NCI-H1436 treated with DMSO at 0.1 percent for 48 hours (cell line): ENCODE measurements around the gene SPRED2.
"Not testable (repeated sequence)": the region's sequence is repeated elsewhere in the genome, so short reads cannot be mapped to it uniquely, and the experiment has no call there.

Experiments used
- DNase-seq: peaks from one replicate; lab custom pipeline; 2025; lab: John Stamatoyannopoulos, UW

The SPRED2 gene

DNA sequence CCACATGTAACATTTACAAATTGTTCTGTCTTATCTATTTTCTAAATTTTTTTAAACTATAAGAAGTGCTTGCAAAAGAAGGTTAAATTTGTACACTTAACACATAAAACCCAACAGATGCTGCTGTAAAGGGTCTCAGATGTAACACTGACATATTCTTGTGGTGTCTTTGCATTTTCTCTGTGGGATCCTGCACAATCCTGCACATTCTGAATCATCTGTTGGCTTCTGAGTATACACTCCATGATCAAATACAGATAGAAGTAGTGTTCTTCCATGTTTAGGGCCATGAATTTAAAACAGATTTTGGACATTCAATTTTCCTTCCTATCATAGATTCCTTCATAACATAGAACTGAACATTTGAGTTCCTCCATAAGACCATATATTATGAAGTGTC lies 89.0 kb downstream of the SPRED2 start:
- no peak for DNase-seq

DNA sequence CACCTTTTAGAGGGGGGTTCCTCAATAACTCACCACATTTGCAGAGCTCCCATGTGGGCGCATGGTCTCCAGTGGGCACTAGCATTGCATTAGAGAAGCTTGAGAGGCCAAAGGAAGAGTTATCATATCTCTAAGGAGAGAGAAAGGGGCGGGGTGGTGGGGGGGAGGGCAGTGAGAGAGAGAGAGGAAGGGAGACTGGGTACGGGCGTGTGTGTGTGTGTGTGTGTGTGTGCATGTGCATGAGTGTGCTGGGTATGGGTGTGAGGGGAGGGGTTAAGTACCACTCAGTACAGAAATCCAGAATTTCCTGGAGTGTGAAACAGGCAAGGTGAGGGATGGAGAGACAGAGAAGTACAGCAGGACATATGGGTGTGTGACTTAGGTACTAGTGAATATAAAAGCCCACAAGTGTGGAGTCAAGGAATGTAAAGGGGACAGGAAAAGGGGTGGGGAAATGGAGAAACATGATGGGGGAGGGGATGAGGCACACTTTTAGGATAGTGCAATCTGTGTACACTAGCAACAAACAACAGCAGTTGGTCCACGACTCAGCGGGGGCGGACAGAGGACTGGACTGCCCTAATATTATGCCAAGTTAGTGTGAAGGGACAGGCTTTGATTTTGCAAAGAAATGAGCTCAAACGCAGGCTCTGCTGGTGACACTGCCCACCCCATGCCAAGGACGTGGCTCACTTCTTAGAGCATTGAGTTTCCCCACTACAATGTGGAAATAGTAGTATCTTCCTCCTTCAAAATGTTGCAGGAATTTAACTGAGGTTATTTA lies 91.3 kb downstream of the SPRED2 start:
- DNase-seq: no peak

DNA sequence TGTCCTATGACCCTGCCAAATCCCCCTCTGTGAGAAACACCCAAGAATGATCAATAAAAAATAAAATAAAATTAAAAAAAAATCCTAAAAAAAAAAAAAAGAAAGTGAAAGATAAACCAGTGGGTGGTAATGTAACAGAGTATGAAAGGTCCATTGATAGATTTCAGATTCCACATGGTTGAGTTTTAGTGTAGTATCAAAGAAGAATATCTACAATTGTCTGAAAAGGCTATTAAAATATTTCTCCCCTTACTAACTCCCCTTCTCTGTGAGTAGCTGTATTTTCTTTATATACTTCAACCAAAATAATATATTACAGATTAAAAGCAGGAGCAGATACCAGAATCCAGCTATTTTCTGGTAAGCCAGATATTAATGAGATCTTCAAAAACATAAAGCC lies 92.8 kb downstream of the SPRED2 start:
- no peak for DNase-seq

DNA sequence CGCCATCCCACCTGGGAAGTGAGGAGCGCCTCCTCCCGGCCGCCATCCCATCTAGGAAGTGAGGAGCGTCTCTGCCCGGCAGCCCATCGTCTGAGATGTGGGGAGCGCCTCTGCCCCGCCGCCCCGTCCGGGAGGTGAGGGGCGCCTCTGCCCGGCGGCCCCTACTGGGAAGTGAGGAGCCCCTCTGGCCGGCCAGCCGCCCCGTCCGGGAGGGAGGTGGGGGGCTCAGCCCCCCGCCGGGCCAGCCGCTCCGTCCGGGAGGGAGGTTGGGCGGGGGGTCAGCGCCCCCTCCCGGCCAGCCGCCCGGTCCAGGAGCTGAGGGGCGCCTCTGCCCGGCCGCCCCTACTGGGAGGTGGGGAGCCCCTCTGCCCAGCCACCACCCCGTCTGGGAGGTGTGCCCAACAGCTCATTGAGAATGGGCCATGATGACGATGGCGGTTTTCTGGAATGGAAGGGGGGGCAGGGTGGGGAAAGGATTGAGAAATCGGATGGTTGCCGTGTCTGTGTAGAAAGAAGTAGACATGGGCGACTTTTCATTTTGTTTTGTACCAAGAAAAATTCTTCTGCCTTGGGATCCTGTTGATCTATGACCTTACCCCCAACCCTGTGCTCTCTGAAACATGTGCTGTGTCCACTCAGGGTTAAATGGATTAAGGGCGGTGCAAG lies 93.4 kb downstream of the SPRED2 start:
- DNase-seq: not testable (repeated sequence)

DNA sequence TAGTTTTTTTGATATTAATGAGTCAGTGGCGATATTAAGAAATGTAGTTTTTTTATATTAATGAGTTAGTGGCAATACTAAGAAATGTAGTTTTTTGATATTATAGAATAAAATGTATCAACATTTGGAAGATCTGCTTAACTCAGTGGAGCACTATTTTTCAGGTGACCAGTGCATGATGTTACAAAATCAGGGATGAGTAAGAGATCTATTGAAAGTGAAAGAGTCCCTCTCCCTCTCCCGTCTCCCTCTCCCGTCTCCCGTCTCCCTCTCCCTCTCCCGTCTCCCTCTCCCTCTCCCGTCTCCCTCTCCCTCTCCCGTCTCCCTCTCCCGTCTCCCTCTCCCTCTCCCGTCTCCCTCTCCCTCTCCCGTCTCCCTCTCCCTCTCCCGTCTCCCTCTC lies 94.5 kb downstream of the SPRED2 start:
- DNase-seq: not testable (repeated sequence)

DNA sequence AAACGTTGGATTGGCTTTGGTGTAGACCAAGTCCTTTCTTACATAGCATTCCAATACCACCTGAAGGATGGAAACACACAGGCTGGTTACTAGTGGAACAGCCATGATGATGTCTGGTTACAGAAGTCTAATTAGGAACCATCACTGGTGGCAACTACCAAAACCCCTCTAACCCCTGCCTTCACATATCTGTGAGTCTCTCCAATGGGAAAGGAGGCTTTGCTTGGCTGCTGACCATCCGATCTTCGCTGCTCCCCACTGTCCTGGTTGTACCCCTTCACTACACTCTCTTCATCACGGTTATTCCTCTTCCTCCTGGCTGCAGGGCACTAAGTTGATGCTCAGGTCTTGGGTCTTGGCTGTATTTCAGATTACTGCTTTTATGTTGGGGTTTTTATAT lies 97.7 kb downstream of the SPRED2 start:
- DNase-seq: no peak

DNA sequence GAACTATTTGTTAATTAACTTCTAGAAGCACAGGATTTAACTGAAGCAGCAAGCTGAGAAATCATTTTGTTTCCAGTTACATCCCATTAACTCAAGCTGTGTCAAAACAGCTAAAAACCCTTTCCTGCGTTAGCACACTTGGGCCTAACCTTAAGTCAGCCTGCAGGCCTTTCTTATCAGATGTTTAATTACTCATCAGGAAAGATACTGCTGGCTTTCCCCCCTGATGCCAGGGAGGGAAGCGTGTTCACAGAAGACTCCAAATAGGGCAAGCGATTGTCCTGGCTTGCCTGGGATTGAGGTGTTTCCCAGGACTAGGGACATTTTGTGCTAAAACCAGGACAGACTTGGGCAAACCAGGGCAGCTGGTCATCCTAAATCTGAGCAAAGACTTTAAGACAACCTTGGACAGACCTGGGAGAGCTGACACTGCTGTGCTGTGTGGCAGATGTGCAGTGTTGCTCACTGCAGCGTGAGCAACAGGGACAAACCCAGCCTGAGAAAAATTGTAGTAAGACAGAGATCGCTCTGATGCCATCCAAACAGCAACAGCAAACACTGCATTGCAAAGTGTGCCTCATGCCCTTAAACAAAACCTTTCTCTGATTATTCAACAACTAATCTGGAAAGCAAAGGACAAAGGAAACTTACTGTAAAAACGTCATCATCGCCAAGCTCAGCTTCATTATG lies 100.9 kb downstream of the SPRED2 start:
- DNase-seq: no peak

DNA sequence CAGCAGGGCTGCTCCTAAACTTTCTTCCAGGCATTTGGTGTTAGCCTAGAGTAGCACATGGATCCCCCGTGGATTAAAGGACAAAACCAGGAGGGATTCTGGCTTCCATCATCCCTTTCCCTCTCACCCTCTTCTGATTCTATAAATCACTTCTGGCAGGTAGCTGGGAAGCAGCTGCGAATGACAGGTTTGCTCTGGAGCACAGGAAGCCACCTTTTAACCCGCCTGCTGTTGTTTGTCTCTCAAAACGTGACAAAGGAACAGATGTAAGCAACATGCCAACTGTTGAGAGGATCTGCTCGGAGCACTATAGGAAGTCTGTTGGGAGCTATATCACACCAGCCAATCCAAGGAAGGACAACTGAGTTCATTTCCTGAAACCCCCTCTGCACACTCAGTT lies 102.9 kb downstream of the SPRED2 start:
- no peak for DNase-seq

DNA sequence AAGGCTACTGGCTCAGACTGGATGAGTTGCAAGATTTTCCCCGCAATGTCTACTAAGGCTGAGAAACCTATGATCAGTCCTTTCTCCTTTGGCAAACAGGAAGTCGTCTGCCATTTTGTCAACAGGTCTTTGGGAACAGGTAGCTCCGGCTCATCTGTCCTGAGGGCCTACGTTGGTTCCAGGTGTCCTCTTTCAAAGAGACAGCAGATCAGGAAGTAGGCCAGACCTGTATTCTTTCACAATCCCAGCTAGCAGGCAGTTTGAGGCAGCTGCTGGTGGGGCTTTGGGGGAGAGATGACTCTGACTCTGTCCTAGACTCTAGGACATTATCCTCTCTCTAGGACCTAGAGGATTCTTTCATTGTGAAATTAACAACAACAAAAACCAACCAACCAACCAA lies 106.1 kb downstream of the SPRED2 start:
- no peak for DNase-seq

DNA sequence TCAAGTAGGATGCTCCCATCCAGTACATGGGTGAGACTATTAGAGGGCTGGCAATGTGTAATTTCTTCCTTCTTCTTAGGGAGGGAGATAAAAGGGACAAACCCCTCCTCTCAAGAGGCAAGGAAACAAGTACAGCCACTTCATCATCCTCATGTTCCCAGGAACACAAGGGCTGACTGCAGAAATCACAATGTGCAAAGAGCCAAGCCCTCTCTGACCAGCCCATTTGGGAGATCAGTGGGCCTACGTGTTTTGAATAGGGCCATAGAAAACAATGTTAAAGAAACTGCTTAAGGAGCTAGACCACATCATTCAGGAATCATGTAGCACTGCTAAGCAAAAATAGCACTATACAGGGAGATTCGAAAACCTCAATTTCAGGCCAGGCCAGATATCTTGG lies 107.3 kb downstream of the SPRED2 start:
- no peak for DNase-seq

DNA sequence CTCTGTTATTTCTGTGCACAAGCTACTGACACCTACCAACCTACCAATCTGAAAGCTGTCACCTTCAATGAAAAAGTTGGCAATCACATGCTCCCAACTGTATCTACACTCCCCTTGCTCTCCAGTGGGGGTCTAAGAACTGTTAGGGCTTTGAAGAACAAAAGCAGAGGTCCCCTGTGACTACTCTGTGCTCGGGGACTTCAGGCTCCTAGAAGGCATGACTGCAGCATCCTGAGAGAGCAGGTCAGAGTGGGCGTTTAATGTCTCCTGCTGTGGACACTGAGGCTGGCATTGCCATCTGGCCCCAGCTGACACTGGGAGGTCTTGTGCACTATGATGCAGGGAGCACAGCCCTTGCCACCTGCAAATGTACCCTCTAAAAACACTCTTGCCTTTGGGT lies 111.5 kb downstream of the SPRED2 start:
- DNase-seq: no peak

DNA sequence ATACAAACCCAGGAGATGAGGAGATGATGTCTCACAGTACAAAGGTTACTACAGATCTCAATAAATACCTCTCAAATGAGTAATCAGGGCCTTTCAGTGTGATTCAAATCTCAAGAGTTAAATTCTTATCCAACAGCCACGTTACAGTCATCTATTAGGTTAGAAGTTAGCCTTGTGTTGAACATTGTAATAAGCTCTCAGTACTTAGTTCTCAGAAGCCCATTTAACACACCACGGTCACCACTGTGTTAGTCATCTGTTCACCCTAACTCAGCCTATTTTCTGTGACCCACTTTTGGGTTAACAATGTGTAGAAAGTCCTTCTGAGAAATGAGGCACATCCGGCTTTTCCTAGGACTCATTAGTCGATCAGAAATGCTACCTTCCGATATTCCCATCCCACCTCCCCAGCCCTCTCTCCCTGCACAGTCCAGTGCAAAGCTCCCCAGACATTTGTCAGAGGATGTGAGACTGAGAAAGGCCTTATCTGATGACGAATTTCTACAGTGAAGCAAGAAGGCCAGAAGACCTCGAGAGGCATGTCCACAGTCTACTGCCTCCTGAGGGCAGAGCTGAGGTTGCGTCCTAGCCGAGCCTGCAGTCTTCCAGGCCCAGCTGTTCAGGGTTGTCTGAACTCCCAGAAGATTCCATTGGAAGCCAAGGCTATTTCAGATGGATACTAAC lies 112.2 kb downstream of the SPRED2 start:
- DNase-seq: no peak

DNA sequence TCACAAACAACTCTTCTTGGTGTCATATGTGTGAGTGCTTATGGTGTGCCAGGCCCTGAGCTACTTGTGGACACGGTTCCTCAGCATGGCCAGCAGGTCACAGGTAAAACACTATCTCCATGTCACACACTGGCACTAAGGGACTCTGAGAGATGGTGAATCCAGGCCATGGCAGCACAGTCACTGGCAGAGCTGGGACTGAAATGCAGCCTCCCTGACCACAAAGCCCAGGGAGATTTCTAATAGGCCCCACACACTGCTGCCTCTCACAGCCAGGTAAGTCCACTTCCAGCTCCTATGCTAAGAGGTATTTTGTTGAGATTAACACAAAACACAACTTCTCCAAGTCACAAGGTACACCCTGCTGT lies 112.7 kb downstream of the SPRED2 start:
- no peak for DNase-seq

DNA sequence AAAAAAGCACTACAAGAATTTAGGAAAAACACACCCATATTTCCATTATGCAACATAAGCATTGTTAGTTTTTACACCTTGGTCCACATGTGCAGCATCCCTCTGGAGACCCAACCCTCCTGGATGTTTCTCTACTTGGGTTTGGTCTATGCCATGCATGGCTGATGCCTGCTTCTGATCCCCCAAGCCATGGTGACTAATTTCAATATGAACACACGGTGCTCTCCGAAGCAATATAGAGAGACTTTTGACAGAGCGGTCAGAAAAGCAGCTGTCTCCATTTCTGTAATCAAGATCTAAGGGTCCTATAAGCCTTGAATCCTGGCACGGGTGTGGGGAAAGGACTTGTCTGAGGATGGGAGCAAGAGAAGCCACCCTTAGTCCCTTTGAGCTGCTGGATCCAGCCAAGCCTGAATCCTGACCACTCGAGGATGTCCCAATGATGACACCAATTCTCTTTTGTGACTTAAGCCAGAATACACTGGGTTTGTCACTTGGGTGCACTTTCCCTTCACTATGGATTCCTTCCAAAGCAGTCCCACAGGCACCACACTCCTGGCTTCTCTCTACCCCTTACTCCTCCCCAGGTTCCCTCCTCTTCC lies 113.2 kb downstream of the SPRED2 start:
- DNase-seq: no peak

DNA sequence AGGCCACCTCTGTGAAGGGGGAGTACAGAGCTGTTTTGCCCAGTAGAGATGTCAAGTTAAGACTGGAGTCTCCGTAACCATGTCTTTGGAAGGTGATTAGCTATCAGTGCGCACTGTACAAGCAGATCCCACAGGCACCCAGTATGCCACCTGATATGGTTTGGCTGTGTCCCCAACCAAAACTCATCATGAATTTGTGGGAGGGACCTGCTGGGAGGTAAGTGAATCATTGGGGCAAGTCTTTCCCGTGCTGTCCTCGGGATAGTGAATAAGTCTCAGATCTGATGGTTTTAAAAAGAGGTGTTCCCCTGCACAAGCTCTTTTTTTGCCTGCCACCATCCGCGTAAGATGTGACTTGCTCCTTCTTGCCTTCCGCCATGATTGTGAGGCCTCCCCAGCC lies 114.6 kb downstream of the SPRED2 start:
- DNase-seq: no peak

DNA sequence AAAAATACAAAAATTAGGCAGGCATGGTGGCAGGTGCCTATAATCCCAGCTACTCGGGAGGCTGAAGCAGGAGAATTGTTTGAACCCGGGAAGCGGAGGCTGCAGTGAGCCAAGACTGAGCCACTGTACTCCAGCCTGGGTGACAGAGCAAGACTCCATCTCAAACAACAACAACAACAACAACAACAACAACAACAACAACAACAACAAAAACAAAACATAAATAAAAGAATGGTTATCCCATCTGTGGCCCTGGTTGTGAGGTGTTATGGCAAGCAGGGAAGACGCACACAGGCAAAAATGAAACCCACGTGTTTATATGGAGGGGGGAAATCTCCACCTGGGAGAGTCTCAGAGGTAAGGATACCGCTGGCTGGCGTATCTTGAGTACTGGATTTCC lies 115.0 kb downstream of the SPRED2 start:
- DNase-seq: not testable (repeated sequence)

DNA sequence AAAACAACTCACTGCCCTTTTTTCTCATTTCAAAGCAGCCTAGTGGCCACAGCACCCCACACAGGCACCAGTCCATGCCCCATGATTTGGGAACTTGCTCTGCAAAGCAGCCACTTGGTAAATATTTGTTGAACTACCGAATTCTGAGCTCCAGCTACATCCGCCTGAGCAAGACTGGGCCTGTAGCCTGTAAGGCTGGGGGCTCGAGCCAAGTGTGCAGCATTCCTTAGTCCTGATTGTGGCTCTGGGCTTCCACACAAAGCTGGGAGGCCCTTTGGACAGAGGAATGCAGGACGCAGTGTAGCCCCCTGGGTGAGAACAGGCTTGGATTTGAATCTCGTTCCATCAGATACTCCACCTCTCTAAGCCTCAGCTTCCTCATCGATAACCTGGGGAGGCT lies 116.3 kb downstream of the SPRED2 start:
- no peak for DNase-seq

DNA sequence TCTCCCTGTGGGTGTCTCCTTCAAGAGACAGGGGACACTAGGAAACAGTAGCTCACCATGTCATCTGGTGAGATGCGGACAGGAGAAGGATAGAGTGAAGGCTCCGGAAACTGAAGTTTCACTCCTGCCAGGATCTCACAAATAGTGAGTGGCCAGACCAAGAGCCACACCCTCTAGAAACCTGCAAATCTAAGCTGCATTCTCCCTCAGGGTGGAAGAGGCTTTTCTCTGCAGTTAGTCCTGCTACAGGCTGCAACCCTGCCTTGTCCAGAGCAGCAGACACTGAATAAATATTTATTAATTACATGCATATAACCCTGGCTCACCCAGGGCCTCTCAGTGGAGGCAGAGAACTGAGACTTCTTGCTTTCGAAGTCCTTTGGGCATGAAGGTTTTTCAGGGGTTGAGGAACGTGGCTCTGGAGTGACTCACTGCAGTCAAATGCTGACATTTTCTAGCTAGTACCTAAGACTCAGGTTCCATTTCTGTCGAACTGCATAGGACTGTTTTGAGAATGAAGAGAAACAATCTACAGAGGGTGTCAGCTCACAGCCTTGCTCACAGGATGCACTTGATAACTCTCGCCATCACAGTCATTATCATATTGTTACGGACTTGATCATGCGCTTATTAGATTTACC lies 117.5 kb downstream of the SPRED2 start:
- no peak for DNase-seq

DNA sequence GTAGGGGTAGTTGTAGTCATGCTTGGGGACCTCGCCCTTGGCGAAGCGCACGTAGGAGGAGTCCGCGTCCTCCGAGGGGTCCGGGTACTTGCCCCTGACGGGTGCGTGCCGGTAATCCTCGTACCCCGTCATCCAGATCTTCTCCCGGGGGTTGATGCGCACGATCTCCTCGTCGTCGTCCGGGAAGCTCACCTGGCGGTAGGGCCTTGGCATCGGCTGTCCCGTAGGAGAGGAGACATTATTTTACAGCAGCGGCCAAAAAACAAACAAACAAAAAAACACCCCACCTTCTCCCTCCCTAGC lies 118.5 kb downstream of the SPRED2 start:
- no peak for DNase-seq

DNA sequence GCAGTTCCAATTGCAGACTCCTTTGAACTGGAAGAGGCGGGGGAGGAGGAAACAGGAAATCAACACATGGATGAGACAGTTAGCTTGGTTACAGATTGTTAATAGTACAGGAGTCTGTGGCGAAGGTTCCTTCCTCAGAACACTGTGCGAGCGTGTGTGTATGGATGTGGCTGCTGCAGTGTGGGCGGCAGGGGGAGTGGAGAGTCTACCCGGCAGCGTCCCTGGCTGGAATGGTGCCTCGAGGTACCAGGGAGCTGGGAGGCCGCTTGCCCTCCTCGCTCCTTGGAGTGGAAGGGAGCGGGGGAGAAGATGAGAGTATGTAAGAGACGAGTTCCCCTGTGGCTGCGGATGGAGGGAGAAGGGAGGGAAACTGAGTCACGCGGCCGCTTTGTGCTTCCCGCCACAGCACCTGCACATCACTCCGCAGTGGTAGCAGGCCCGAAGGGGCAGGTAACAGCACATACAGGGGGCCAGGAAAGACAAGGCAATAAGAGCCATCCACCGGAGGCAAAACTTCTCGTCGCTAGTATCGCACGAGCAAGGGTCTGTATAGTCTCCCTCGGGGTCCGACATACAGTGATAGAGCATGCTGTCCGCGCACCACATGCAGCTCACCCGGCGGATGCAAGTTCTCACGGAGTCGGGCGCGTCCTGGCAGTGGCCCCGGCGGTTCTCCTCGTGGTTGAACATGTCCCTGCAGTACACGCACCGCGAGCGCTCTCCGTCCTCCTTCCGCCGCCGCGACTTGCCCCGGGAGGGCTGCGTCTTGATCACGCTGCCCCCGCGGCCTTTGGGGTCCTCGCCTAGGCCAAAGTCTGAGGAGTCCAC lies 119.1 kb downstream of the SPRED2 start:
- no peak for DNase-seq

DNA sequence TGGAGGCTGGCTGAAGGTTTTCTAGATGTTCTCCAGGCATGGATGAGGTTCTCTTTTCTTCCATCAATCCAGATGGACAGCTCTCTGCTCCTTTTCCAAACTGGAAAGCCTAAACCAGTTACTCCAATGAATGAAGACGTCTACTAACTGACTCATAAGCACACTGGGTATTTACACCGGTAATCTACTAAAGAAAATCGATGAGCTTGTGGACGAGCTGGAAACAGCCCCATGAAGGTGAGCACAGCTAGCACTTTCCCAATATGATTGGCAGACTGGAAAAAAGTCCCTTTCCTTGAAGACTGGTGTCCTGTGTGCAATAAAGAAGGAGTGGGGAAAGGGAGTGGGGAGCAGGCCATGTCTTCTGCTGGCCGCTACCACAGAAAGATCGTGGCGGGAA lies 120.8 kb downstream of the SPRED2 start:
- DNase-seq: no peak
